HG03457 (cell line): ENCODE data around the gene TRIM49C.
"Not testable (repeated sequence)": the region's sequence is repeated elsewhere in the genome, so short reads cannot be mapped to it uniquely, and the experiment has no call there.

Source experiments
- ATAC-seq: cut with Tn5 transposase; IDR thresholded peaks from one replicate; pipeline ENCODE4 v1.9.1; 2021; ENCODE audit warnings: moderate number of reproducible peaks; ENCODE audit not compliant: unreplicated experiment

The TRIM49C gene, protein sequence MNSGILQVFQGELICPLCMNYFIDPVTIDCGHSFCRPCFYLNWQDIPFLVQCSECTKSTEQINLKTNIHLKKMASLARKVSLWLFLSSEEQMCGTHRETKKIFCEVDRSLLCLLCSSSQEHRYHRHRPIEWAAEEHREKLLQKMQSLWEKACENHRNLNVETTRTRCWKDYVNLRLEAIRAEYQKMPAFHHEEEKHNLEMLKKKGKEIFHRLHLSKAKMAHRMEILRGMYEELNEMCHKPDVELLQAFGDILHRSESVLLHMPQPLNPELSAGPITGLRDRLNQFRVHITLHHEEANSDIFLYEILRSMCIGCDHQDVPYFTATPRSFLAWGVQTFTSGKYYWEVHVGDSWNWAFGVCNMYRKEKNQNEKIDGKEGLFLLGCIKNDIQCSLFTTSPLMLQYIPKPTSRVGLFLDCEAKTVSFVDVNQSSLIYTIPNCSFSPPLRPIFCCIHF

GRCh38 chr11:90030806-90031205 is at the start of gene TRIM49C:
Gene TRIM49C (plus strand): TSS chr11:90031106. CDS start chr11:90035212, 4,106 bp downstream.
- not testable (repeated sequence) for ATAC-seq

DNA sequence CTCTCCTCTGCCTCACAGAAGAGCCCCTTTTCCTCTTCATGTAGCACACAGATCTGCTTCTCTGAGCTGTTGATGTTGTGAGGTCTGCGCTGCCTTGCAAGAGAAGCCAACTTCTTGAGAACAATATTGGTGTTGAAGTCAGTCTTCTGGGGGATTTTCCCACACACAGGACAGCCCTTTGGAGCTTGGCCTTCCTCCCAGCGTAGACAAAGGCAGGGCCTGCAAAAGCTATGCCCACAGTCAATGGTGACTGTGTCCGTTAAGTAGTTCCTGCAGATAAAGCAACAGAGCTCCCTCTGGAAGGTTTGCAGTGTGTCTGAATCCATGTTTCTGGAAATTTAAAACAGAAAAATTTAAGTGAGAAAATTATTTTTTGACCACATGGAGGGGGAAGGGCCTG is 6.7 kb upstream of the TRIM49C start:
- ATAC-seq: not testable (repeated sequence)

- not testable (repeated sequence) for ATAC-seq
Observed at GRCh38 chr11:90051591-90052209, 20.8 kb downstream of the TRIM49C start.

- not testable (repeated sequence) for ATAC-seq
Observed at GRCh38 chr11:90052311-90052710, 21.4 kb downstream of the TRIM49C start.

DNA sequence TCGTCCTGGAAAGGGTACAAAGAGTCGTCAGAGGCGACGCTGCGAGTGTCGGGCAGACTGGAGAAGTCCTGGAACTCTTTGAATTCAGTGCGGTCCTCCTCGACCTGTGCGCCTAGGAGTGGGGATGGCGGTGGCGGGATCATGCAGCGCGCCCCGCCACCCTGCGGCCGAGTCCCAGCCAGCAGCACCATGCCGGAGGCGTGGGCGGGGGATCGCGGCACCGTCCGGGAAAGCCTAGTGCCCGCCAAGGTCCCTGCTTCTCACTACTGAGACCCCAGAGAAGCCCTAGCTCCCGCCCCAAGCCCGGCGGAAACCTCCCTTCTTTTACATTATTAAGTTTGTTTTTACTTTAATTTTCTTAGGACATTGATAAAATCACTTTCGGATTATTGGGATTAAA is 22.6 kb downstream of the TRIM49C start:
- not testable (repeated sequence) for ATAC-seq

GRCh38 chr11:90085650-90086049 is 54.7 kb downstream of the TRIM49C start, which contains the start of gene UBTFL1:
Gene UBTFL1 (plus strand): TSS chr11:90085950. CDS start chr11:90085950, 0 bp downstream.
- not testable (repeated sequence) for ATAC-seq

GRCh38 chr11:90088731-90089130 is 57.8 kb downstream of the TRIM49C start:
- not testable (repeated sequence) for ATAC-seq
